ENCODE measurements around the gene S100A13.

Gene S100A13

GRCh38 chr1:153573351-153573750, 54.0 kb downstream of the S100A13 start:
- no peak overlapping the region for H3K4me3 Mint-ChIP-seq
- H3K4me1 Mint-ChIP-seq: peaks cover 31% of the 10 kb centered on the region
- DNase-seq: no peak
- peaks cover 28% of the 10 kb centered on the region for H3K9me3 Mint-ChIP-seq
- no peak for TF ChIP-seq CTCF (IDR thresholded peaks at IDR 0.05)
- H3K27me3 Mint-ChIP-seq (ENCODE audit: low read depth, poor library complexity): peaks cover 6% of the 10 kb centered on the region
- no peak overlapping the region for H3K27ac Mint-ChIP-seq
- no peaks in the 10 kb centered on the region for H3K36me3 Mint-ChIP-seq (ENCODE audit: low read depth)

- Mint-ChIP-seq H3K4me3 (no peak overlapping the region), H3K4me1 (peaks cover 31% of the 10 kb centered on the region), H3K27ac (no peak overlapping the region), H3K9me3 (peaks cover 28% of the 10 kb centered on the region), H3K27me3 (ENCODE audit: low read depth, poor library complexity) (peaks cover 9% of the 10 kb centered on the region), H3K36me3 (ENCODE audit: low read depth) (no peaks in the 10 kb centered on the region)
- peak; percentile 54 for TF ChIP-seq CTCF (IDR thresholded peaks at IDR 0.05)
- peak; percentile 35 for DNase-seq
Observed at GRCh38 chr1:153572569-153573015, 54.7 kb downstream of the S100A13 start.

GRCh38 chr1:153571706-153572105, 55.6 kb downstream of the S100A13 start:
- no peak for TF ChIP-seq CTCF (IDR thresholded peaks at IDR 0.05)
- peaks cover 40% of the 10 kb centered on the region for H3K4me1 Mint-ChIP-seq
- H3K36me3 Mint-ChIP-seq (ENCODE audit: low read depth): no peaks in the 10 kb centered on the region
- peak overlapping the region; percentile 50 for H3K27ac Mint-ChIP-seq
- peaks cover 28% of the 10 kb centered on the region for H3K9me3 Mint-ChIP-seq
- no peak for DNase-seq
- peaks cover 10% of the 10 kb centered on the region for H3K27me3 Mint-ChIP-seq (ENCODE audit: low read depth, poor library complexity)
- H3K4me3 Mint-ChIP-seq: no peak overlapping the region

- DNase-seq: no peak
- TF ChIP-seq CTCF (IDR thresholded peaks at IDR 0.05): no peak
- H3K27me3 Mint-ChIP-seq (ENCODE audit: low read depth, poor library complexity): peaks cover 10% of the 10 kb centered on the region
- H3K27ac Mint-ChIP-seq: no peak overlapping the region
- no peak overlapping the region for H3K4me3 Mint-ChIP-seq
- peaks cover 48% of the 10 kb centered on the region for H3K4me1 Mint-ChIP-seq
- peaks cover 25% of the 10 kb centered on the region for H3K9me3 Mint-ChIP-seq
- H3K36me3 Mint-ChIP-seq (ENCODE audit: low read depth): no peaks in the 10 kb centered on the region
Observed at GRCh38 chr1:153570874-153571273, 56.4 kb downstream of the S100A13 start.

GRCh38 chr1:153569465-153569864, 57.8 kb downstream of the S100A13 start:
- no peaks in the 10 kb centered on the region for H3K36me3 Mint-ChIP-seq (ENCODE audit: low read depth)
- peaks cover 57% of the 10 kb centered on the region for H3K4me1 Mint-ChIP-seq
- H3K9me3 Mint-ChIP-seq: peaks cover 14% of the 10 kb centered on the region
- H3K27ac Mint-ChIP-seq: no peak overlapping the region
- TF ChIP-seq CTCF (IDR thresholded peaks at IDR 0.05): no peak
- DNase-seq: no peak
- peaks cover 10% of the 10 kb centered on the region for H3K27me3 Mint-ChIP-seq (ENCODE audit: low read depth, poor library complexity)
- no peak overlapping the region for H3K4me3 Mint-ChIP-seq

Measured in nephron progenitor cell (in vitro differentiated cells).